GM19372 (cell line): ENCODE measurements around the gene TRAF1.
"Not testable (repeated sequence)": the region's sequence is repeated elsewhere in the genome, so short reads cannot be mapped to it uniquely, and the experiment has no call there.

Experiments
- ATAC-seq: cut with Tn5 transposase; IDR thresholded peaks from one replicate; pipeline ENCODE4 v1.9.1; 2021; ENCODE audit warnings: mild to moderate bottlenecking, low read depth, moderate library complexity; ENCODE audit not compliant: unreplicated experiment

The TRAF1 gene

DNA sequence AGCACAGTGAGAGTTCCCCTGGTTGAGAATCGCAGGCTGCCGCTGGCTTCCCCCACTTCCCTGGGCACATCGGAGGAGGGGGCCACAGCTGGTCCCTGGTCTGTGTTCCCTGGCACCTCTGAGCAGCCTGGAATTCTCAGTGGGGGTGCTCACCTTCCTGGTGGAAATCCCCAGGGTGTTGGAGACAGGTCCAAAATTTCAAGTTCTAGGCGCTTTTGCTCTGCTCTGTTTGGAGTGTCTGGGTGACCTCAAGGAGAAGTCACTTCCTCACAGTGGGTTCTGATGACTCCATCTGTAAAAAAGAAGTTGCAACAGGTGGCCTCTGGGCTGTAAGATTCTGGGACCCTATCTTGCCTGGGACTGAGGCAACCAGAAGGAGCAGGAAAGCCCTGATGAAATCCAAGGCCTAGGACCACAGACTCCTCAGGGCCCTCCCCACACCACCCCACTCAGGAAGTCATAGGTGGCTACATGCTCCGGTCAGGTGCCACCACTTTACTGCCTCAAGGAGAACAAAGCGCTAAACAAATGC is at the start of gene TRAF1:
Gene TRAF1, minus strand, starts transcription at position 400 of the 532 bp plus-strand sequence. CDS start 721 bp downstream, outside the sequence.
- peak; percentile 7 for ATAC-seq

GRCh38 chr9:120974921-120975320 is 48.3 kb upstream of the TRAF1 start:
- ATAC-seq, result no peak

GRCh38 chr9:120974181-120974580 is 47.6 kb upstream of the TRAF1 start:
- no peak for ATAC-seq

- ATAC-seq, result no peak
Measured at GRCh38 chr9:120971938-120972337, 45.3 kb upstream of the TRAF1 start.

DNA sequence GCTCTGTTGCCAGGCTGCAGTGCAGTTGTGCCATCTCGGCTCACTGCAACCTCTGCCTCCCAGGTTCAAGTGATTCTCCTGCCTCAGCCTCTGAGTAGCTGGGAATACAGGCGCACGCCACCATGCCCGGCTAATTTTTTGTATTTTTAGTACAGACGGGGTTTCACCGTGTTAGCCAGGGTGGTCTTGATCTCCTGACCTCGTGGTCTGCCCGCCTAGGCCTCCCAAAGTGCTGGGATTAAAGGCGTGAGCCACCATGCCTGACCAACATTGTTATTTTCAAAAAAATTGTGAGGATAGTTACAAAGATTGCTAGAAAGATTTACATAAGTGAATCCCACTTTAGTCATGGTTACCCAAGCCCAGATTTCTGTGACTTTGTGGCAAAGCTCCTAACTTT is 44.9 kb upstream of the TRAF1 start:
- ATAC-seq, result not testable (repeated sequence)

DNA sequence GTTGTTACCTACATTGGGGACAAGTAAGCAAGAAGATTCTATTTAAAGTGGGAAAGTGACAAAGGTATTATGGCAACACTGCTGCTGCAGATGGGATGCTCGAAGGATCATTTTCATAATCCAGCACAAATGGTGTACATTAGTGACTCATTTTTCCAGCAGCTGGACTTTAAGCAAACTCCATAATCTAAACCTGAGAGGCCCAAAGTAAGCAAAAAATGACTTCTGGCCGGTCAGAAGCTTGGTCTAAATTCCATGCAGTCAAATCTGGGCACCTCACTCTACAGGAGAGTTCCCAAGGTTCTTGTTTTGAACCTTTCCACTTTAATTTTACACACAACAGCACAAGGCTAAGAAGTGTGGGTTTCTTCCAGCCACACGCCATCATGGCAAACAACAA is 43.6 kb upstream of the TRAF1 start:
- no peak for ATAC-seq

DNA sequence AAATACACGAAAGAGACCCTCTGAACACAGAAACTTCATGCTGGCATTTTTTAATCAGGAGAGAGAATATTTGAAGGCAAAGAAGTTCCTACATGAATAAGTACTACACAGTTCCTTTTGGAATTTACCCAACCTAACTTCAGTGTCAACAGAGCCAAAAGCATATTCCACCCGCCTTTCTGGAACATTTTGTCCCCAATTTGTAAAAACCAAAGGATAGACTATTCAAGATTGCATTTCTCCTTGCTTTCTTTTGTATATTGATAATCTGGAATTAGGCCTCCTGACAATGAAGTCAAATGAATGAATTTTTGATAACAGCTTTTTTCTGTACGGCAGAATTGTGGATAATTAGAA is 39.4 kb upstream of the TRAF1 start:
- ATAC-seq, result no peak

DNA sequence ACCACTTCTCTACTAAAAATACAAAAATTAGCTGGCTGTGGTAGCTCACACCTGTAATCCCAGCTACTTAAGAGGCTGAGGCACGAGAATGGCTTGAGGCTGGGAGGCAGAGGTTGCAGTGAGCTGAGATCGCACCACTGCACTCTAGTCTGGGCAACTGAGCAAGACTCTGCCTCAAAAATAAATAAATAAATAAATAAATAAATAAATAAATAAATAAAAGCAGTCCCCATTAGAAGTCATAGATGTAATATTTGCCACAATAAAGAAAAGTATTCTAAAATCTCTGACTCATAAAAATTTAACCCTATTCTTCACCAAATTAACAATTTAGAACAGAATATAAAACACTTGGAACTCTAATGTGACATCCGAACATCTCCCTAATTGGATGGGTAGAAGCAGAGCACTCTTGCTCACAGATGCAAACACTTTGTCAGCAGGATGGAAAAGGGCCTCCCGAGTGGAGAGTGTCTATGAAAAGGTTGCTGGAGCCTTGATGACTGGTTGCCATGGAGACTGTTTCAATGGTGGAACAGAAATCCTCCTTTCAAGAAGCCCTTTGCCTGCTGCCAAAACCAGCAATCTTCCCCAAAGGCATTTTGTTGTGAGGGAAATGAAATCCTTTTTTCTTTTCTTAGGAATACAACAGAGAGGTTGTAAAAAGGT is 38.9 kb upstream of the TRAF1 start:
- ATAC-seq, result no peak

GRCh38 chr9:120961936-120962335 is 35.3 kb upstream of the TRAF1 start:
- ATAC-seq, result no peak

GRCh38 chr9:120960001-120960400 is 33.4 kb upstream of the TRAF1 start:
- no peak for ATAC-seq

DNA sequence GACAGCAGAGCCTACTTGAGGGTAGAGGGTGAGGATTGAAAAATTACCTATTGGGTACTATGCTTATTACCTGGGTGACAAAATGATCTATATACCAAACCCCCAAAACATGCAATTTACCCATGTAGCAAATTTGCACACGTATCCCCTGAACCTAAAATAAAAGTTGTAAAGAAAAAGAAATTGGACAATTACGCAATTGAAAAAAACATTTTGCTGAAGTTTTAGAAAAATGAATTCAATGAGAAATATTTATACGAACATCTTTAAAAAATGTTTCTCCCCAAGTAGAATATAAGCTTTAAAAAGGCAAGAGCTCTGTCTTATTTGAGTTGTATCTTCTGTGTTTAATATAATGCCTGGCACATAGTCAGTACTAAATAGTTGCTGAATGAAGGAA is 30.3 kb upstream of the TRAF1 start:
- ATAC-seq, result no peak

GRCh38 chr9:120951960-120952618 is 25.5 kb upstream of the TRAF1 start:
- no peak for ATAC-seq

DNA sequence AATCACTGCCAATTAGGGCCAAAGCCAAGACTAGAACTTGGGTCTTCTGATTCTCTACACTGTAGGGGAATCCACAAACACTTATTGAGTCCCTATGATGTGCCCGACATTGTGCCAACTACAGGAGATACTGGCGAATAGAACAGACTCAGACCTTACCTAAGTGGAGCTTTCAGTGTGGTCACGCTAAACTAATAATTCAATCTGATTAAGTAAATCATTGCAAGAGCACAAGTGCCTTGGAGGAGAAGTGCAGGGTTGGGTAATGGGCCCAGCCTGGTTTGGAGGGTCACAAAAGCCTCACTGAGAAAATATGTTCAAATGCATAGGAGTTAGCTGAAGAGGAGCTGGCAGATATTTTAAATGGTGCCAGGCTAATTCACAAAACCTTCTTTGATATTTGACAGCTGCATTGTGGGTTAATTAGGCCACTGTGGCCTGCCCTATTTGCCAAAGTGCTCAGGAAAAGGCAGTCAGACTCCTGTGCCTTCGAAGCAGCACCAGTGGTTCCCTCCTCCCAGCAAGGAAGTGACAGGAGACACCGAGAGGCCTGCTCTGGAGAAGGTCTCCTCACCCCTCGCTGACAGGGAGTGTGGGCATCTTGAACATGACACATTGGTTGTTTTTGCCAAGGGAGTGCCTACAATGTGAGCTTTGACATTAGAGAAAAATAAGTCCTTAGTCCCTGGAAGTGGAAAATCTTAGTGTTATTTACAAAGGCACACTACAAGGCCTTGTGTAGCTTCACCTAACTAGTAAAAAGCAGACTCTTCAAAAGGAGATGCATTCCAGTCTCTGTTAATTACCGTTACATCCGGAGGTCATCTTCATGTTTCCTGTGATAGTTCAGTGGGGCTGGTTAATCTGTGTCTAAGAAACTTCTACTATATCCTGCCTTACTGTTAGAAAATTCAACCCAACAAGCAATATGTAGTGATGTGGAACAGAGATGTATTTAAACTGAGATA is 24.1 kb upstream of the TRAF1 start:
- ATAC-seq, result no peak

DNA sequence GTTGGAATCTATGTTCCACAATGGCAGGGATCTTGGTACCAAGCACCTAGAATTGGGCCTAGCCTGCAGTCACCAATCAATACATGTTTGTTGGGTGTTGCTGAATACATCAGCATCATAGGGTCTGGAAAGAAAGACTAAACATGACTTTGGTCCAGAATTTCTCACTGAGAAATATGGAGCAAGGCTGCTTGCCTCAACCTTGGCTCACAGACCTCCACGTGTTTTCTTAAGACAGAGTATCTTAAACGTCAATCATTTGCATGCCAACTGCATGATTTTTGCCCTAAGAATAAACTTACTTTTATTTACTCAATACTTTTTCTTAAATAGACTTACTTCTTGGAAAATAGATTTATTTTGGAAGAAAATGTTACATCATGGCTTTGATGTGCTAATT is 22.7 kb upstream of the TRAF1 start:
- no peak for ATAC-seq

GRCh38 chr9:120948824-120949223 is 22.2 kb upstream of the TRAF1 start:
- ATAC-seq, result no peak

GRCh38 chr9:120947222-120947621 is 20.6 kb upstream of the TRAF1 start:
- no peak for ATAC-seq

DNA sequence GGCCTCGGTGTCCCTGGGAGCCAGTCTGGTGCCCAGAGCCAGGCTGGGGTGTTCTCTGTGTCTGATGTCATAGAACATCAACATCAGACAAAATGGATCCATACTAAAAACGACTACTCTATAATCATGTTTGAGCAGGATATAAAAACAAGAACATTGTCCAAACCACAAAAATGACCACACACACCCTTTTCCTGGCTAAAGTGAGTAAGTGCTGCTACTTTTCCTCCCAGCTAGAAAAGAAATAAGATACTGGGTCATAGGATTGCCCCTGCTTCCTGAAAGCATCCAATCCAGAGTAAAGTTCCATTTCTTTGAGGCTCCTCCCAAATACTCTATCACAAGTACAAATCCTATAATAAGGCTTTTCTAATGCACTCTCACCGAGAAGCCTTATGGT is 19.7 kb upstream of the TRAF1 start:
- ATAC-seq, result no peak

GRCh38 chr9:120944948-120945347 is 18.4 kb upstream of the TRAF1 start:
- ATAC-seq, result no peak

GRCh38 chr9:120944434-120944843 is 17.8 kb upstream of the TRAF1 start:
- ATAC-seq, result peak; percentile 97

DNA sequence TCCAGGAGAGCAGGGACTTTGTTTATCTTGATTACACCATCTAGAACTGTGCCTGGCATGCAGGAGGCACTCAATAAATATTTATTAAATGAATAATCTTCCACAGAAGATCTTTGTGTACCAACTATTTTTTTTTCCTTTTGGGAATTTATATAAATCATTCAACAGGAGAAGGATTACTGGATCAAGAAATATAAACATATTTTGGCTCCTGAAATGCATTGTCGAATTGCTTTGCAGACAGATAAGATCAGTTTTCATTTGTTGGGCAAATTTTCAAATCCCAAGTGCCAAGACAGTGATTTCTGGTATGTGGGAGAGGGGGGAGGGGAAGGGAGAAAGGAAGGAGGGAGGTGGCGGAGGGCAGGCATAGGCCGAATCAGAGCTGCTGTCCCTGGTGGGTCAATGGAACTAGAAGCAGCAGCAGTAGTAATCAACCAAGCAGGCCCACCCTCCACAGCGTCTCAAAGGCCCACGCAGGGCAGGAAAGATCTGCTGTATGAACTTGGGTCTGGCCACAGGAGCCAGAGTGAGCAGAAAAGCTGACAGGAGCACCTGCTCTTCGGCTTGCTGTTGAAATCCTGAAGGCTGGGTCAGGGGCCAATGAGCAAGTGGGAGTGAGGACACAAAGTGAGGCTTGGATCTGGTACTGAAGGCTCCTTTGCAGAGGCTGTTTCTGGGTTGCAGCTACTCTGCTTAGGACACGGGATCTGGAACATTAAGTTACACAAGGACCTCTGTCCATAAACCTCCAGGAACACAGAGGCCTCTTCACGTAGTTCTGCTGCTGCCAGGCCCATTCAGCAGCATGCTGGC is 15.8 kb upstream of the TRAF1 start:
- no peak for ATAC-seq
